GM19023 (cell line): ENCODE data around the gene ZBTB32.
"Not testable (repeated sequence)": the region's sequence is repeated elsewhere in the genome, so short reads cannot be mapped to it uniquely, and the experiment has no call there.

Source experiments
- ATAC-seq: cut with Tn5 transposase; IDR thresholded peaks from one replicate; pipeline ENCODE4 v1.9.1; 2021; ENCODE audit warnings: mild to moderate bottlenecking, moderate library complexity; ENCODE audit not compliant: unreplicated experiment

The ZBTB32 gene, protein sequence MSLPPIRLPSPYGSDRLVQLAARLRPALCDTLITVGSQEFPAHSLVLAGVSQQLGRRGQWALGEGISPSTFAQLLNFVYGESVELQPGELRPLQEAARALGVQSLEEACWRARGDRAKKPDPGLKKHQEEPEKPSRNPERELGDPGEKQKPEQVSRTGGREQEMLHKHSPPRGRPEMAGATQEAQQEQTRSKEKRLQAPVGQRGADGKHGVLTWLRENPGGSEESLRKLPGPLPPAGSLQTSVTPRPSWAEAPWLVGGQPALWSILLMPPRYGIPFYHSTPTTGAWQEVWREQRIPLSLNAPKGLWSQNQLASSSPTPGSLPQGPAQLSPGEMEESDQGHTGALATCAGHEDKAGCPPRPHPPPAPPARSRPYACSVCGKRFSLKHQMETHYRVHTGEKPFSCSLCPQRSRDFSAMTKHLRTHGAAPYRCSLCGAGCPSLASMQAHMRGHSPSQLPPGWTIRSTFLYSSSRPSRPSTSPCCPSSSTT

DNA sequence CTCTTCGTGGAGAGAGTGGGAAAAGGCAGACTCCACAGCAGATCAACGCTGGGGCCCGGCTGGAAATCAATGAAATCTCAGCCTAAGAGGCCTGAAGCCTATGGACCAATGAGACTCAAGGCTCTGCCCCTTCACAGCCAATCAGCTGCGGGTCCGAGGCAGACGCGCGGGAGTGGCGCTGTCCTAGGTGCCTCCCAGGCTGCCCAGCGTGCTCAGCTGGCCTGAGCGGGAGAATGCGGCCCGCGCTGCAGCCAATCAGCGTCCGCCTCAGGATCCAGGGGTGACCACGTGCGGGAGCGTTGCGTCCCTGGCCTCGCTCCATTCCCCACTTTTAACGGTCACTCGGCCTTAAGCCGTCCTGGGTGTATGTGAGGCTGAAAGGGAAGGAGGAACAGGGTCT is at the start of gene ZBTB32:
ZBTB32 (plus strand) TSS at position 341 of the 400 bp plus-strand sequence. CDS start 10,069 bp downstream, outside the sequence.
- ATAC-seq: no peak

DNA sequence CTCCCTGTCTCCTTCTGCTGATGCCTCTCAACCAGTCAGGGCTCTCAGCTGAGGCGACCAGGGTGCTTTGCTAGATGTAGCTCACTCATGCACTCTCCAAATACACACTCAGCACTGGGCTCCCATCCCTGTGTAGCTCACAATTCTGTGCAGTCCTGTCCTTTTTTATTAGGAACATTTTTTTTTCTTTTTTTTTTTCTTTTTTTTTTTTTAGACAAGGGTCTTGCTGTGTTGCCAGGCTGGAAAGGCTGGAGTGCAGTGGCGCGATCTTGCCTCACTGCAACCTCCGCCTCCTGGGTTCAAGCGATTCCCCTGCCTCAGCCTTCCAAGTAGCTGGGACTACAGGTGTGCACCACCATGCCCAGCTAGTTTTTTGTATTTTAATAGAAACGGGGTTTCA is 49.5 kb upstream of the ZBTB32 start:
- not testable (repeated sequence) for ATAC-seq

DNA sequence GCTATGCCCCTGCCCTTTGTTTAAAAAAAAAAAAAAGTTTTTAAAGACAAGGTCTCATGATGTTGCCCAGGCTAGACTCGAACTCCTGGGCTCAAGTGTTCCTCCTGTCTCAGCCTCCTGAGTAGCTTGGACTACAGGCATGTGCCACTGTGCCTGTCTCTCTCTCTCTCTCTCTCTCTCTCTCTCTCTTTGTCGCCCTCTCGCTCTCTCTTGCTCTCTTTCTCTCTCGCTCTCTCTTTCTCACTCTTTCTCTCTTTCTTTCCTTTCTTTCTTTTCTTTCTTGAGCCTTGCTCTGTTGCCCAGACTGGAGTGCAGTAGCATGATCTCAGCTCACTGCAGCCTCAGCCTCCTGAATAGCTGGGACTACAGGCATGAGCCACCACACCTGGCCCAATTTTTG is 48.8 kb upstream of the ZBTB32 start:
- no peak for ATAC-seq

DNA sequence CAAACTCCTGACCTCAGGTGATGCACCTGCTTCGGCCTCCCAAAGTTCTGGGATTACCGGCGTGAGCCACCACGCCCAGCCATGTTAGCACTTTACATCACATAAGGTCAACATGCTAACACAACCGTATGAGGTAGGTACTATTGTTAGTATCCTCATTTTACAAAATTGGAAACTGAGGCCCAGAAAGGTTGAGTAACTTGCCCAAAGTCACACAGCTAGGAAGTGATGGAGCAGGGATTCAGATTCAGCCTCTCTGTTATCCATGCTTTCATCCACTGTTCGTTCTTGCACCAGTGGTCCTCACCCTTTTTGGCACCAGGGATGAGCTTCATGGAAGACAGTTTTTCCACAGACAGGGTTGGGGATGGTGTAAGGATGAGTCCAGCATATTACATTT is 47.7 kb upstream of the ZBTB32 start:
- no peak for ATAC-seq

DNA sequence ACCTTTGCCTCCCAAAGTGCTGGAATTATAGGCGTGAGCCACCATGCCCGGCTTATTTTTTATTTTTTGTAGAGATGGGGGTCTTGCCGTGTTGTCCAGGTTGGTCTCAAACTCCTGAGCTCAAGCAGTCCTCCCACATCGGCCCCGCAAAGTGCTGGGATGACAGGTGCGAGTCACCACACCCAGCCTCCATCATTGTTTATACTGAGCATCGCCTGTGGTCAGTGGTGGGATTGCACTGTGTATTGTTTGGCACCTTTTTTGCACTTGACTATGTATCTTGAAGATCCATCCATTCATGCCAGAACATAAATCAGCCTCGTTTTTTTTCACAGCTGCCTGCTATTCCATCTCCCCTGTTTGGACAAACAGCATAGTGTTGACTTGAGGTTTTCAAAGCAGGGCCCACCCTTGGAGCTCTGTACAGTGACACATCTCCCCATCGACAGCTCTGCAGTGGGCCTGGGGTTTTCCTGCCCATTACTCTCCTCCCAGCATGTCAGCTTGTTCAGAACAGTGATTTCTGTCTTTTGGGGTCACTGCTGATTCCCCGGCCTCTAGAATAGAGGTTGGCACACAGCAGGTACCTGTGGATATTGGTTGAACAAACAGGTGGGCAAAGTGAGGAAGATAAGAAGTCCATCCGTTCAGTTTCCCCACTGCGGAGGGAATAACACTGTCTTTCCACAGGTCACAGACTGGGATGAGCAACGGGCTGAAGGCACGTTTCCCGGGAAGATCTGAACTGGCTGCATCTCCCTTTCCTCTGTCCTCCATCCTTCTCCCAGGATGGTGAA is 46.3 kb upstream of the ZBTB32 start:
- ATAC-seq: no peak

DNA sequence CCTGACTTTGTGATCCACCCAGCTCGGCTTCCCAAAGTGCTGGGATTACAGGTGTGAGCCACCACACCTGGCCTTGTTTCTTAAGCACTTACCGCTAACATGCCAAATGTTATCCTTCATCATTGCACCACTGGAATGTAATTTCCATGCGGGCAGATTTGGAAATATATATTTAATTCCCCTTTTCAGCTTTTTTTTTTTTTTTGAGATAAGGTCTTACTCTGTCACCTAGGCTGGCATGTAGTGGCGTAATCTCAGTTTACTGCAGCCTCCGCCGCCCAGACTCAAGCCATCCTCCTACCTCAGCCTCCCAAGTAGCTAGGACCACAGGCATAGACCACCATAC is 42.4 kb upstream of the ZBTB32 start:
- ATAC-seq: no peak

DNA sequence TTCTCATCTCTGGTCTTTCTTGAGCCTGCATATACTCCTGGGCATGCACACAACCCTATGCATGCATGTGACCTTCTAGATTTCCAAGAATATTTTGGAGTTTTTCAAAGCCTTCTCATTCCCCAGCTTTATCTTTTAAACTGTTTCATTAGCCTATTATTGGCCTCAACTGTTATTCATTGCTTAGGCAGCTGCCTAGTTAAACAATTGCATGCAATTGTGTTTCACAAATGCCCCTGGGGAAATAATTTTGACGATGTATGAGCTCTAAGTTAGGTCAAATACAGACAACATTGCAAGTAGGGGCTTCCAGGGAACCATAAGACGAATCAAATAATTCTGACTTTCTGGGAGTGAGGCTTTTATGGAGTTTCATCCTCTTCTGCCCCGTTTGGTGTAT is 40.4 kb upstream of the ZBTB32 start:
- no peak for ATAC-seq

DNA sequence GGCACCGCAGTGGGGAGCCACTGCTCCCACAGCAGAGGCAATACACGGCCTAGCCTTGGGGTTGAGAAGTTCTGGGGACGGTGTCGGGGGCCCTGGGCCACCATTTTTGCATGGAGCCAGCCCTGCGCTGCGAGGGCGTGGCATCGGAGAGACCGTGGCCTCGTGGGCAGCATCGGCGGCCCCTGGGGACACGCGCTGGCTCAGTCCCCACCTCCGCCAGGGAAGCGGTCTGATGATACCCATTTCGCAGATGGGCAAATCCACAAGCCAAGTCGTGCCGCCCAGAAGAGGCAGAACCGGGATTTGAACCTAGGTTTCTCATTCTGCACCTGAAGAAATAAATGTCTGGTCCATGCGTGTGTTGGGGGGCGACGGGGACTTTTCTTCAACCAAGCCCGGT is 39.2 kb upstream of the ZBTB32 start:
- ATAC-seq: no peak

DNA sequence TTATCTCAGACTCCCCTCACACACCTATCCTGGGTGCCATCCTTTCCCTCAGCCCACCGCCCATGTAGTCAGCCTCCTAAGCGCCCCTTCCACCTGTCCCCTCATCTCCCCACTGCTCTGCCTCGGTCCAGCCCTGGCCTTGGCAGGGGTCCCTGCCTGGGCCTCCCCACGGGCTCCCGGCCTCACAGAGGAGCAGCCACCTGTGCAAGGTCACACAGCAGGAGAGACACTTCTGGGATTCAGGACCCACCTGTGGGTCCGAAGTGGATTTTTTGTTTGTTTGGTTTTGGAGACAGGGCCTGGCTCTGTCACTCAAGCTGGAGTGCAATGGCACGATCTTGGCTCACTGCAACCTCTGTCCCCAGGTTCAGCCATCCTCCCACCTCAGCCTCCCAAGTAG is 38.8 kb upstream of the ZBTB32 start:
- no peak for ATAC-seq

DNA sequence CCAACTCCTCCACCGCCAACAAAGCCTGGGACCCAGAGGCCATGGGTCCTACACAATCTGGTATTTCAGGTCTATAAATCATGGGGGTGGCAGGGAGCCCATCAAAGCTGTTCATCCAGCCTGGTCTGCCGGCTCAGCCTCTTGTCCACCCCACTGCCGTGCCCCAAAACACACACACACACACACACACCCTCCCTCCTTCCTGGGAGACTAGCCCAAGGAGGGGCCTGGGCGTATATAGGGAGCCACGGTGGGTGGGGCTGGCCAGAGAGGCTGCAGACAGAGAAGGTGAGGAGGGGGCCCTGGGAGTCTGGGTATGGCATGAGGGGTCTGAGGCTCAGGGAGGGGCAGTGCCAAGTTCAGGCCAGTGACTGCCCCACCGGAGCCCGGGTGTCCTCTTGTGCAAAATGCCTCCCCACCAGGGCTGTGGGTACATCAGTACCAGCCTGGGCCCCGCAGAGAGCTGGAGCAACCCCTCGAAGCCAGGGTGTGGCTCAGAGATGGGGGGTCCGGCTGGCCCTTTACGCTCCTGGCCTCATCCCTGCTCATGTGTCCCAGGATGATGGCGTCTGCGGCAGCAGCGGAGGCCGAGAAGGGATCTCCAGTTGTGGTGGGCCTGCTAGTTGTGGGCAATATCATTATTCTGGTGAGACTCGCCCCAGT is 38.0 kb upstream of the ZBTB32 start, which contains the start of gene UPK1A:
UPK1A (plus strand) TSS at position 267 of the 663 bp plus-strand sequence; CDS start at position 563, 296 bp downstream.
- no peak for ATAC-seq

DNA sequence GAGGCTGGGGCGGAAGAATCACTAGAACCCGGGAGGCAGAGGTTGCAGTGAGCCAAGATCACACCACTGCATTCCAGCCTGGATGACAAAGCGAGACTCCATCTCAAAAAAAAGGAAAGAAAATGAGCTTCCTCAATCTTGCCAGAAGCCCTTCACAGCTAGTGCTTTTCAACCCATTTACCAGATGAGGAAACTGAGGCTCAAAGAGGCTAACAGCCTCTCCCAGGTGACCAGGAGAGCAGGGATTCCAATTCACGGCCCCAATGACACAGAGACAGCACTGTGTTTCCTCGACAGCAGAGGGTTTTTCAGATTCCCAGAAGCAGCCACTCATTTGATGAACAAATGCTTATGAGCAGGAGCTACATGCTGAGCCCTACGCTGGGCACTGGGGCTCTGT is 34.8 kb upstream of the ZBTB32 start:
- ATAC-seq: no peak

DNA sequence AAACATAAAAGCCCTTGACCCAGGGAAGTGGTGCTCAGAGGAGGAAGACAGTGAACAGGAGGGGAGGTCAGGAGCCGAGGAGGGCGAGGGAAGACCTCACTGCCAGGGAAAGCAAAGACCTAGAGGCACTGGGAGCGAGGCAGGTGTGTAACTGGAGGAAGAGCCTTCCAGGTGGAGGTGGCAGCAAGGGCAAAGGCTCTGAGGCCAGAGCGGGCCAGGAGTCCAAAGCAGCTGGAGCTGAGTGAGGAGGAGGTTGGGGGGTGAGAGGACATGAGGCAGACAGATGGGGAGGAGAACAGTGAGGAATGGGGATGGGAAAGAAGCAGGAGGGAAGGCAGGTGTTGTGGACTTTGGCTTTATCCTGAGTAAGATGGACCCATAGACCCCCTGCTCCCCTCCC is 34.4 kb upstream of the ZBTB32 start:
- ATAC-seq: no peak

DNA sequence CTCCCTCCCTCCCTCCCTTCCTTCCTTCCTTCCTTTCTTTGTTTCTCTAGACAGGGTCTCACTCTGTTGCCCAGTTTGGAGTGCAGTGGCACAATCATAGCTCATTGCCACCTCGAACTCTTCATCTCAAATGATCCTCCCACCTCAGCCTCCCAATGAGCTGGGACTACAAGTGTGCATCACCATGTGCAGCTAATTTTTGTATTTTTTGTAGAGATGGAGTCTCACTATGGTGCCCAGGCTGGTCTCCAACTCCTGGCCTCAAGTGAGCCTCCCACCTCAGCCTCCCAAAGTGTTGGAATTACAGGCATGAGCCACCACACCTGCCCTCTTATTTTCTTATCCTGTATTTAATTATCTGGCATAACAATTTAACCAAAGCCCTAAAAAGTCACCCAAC is 33.7 kb upstream of the ZBTB32 start:
- no peak for ATAC-seq

DNA sequence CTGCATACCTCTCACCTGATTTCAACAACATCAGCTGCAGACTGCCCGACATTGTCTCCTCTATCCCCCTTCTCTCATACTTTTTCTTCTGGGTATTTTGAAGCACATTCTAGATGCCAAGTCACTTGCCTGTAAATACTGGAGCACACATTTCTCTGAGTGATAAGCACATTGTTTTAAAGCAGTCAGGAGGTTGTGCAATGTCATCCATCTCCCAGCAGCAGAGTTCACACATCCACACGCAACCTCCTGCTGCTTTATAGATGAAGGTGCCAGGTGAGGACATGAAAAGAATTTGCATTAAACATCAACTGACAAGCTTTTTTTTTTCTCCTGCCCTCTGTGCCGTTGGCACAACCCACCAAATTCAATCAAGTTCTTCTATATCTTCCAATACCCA is 32.5 kb upstream of the ZBTB32 start:
- ATAC-seq: no peak

DNA sequence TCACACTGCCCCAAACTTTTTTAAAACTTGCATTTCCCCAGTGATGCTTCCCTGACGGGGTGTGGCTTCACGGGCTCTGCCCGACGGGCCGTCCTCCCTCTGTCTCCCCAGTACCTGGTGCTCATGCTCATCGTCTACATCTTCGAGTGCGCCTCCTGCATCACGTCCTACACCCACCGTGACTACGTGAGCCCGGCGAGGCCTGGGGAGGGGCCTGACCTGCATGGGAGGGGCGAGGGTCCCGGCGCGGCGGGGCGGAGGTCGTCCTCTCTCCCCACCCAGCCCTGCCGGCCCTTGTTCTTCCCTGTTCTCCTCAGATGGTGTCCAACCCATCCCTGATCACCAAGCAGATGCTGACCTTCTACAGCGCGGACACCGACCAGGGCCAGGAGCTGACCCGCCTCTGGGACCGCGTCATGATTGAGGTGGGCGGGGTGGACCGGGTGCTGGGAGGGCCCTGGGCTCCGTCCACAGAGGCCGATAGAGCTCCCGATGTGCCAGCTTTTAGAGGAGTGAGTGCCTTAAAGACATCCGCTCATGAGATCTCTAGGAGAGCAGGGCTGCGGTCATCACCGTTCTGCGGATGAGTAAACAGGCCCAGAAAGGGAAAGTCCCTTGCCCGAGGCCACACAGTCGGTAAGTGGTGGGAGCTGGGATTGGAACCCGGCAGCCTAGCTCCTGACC is 31.1 kb upstream of the ZBTB32 start:
- no peak for ATAC-seq

DNA sequence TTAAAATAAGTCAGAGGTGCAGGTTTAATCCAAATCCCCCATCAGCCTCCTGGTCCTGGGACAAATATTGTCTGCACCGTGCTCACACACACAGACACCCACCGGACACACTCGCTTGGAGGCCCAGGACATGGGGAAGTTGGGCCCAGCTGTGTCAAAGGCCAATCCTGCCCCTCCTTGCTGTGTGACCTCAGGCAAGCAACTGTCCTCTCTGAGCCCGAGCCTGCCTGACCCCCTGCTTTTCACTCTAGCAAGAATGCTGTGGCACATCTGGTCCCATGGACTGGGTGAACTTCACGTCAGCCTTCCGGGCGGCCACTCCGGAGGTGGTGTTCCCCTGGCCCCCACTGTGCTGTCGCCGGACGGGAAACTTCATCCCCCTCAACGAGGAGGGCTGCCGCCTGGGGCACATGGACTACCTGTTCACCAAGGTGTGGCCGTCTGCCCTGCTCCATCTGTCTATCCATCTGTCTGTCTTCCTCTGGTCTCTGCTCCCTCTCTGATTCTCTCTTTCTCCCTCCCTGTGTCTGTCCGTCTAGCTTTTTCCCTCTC is 28.7 kb upstream of the ZBTB32 start:
- ATAC-seq: no peak

DNA sequence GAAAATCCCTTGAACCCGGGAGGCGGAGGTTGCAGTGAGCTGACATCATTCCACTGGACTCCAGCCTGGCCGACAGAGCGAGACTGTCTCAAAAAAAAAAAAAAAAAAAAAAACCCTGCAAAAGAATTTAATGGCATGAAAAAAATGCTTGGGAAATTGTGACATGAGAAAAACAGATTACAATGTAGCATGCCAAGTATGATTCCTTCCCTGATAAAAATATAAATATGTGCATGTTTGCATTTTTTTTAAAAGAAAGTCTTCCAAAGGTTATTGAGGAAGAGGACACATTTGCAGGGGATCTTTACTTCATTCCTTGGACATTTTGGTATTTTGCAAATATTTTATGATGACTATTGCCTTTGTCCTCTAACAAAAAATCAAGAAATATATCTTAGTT is 14.5 kb upstream of the ZBTB32 start:
- ATAC-seq: no peak

DNA sequence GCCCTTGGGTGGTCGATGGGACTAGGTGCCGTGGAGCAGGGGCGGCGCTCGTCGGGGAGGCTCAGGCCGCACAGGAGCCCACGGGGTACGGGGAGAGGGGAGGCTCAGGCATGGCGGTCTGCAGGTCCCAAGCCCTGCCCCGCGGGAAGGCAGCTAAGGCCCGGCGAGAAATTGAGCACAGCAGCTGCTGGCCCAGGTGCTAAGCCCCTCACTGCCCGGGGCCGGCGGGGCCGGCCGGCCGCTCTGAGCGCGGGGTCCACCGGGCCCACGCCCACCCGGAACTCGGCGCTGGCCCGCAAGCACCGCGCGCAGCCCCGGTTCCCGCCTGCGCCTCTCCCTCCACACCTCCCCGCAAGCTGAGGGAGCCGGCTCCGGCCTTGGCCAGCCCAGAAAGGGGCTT is 13.3 kb upstream of the ZBTB32 start:
- ATAC-seq: not testable (repeated sequence)

DNA sequence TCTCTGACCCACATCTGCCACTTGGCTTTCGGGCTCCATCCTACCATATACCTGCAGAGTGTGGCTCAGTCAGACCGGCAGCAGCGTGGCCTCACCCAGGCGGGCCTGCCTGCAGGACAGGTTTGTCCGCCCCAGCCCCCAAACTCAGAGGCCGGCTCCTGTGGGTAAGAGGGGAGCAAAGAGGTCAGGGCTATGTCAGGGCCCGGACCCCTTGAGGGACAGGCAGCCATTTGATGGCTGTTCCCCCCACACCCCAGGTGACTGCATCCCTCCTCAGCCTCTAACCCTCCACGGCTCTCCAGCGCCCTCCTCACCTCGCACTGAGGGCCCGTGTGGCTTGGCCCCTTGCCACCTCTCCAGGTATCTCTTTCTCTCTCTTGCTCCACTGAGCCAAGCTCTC is 12.3 kb upstream of the ZBTB32 start:
- no peak for ATAC-seq

DNA sequence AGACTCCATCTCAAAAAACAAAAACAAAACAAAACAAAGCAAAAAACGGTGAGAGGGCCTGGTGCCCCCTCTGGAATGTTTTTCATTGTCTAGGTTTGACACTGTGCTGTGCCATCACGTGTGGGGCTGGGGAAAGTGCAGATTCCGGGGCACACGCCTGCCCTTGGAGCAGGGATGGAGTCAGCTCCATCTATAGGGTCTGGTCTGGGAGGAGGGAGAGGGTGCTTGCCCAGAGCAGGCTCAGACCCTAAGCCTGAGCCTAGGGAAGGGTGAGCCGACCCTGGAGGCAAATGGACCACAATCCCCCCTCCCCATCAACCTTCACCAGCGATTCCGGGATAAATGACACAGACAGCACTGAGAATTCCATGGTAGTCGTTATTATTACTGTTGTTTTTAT is 10.9 kb upstream of the ZBTB32 start:
- no peak for ATAC-seq
